CD4-positive, alpha-beta T cell treated with Interleukin-21 for 1 hour (primary cell): ENCODE measurements around the gene TMEM181.
"Not testable (repeated sequence)": the region's sequence is repeated elsewhere in the genome, so short reads cannot be mapped to it uniquely, and the experiment has no call there.

Source experiments
- DNase-seq: peaks from one replicate; pipeline ENCODE4 v3.0.0-alpha.2; 2020

The TMEM181 gene

GRCh38 chr6:158603261-158604047 lies 43.6 kb downstream of the TMEM181 start:
- no peak for DNase-seq

DNA sequence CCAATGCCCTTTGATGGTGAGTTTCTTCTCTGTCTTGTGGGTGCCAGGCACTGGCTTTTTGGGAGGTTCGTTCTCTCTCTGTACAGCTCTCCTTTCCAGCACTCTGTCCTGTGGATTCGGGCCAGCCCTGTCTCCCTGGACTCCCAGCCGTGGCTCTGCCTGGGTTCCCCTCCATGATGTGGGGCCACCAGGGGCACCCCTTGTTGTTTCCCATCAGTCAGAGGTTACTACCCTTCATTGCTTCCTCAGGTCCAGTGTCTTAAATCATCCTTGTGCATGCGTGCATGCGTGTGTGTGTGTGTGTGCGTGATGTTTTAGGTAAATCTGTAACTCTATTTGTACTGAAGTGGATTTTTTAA lies 44.1 kb downstream of the TMEM181 start:
- DNase-seq, result no peak

- peak; percentile 62 for DNase-seq
Observed at GRCh38 chr6:158605266-158605878, 45.5 kb downstream of the TMEM181 start.

- DNase-seq, result not testable (repeated sequence)
Observed at GRCh38 chr6:158606011-158606410, 46.1 kb downstream of the TMEM181 start.

GRCh38 chr6:158606935-158607334 lies 47.0 kb downstream of the TMEM181 start:
- DNase-seq, result no peak

DNA sequence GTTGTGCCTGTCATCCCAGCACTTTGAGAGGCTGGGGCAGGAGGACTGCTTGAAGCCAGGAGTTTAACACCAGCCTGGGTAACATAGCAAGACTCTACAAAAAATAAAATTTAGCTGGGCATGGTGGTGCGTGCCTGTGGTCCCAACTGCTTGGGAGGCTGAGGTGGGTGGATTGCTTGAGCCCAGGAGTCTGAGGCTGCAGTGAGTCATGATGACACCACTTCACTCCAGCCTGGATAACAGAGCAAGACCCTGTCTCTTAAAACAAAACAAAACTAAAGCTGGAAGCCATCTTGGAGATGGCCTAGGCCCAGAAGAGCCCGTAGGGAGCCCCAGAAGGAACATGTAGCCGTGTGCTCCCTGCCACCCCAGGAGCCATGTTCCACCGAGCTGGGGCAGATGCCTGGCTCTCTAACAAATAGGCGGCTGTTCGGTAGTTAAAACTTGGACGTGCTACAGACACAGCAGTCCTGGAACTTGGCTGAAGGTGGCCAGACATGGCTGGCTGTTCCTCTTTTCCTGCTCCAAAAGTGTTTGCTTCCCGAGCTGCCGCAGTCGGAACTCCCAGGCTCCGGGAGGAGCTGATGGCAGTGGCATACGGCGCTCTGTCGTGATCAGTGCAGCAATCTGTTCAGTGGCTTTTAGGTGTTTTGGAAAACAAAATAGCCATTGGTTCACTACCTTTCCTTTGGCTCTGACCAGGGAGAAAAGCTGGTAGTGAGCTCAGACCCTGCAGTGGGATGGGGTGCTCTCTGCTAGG lies 47.7 kb downstream of the TMEM181 start:
- no peak for DNase-seq

DNA sequence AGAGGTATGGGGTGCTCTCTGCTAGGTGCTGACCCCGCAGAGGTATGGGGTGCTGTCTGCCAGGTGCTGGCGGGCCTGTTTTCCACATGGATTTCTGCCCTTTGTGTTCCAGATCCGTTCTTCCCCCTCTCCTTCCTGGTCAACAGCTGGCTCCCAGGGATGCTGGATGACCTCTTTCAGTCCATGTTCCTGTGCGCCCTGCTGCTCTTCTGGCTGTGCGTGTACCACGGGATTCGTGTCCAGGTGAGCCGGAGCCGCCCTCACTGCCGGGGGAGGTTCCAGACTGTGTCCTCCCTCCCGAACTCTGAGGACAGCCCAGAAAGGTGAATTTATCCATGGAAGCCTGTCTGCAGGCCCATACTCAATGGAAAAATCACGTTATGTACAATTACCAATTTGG lies 48.3 kb downstream of the TMEM181 start:
- DNase-seq, result no peak

GRCh38 chr6:158609455-158610155 lies 49.7 kb downstream of the TMEM181 start:
- DNase-seq, result no peak

DNA sequence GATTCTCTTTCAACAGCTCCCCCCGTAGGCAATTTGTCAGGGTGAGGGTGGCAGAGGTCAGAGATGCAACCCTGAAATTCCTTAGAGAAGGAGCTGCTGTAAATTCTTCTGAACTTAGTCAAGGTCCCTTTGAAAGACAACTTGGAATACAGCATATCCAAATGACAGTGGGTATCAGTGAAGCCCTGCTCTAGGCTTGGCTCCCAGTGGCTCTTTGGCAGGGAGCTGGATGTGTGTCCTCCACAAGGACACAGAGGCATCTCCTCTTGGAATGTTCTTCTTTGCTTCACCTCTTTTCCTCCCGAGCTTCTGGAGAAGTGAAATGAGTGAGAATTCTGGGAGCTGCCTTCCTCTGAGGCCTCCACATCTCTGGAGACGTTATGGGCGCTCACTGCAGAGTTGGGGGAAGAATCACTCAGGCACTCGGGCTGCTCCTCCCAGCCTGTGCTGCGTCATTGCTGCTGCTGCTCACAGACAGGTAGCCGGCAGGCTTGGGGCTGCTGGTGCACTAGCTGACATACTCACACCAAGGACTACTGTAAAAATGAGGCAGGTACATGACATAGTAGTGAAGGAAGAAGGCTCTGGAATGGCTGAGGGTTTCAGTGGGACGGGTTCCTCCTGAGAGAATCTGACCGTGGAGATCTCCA lies 50.6 kb downstream of the TMEM181 start:
- DNase-seq, result no peak

GRCh38 chr6:158611039-158611438 lies 51.1 kb downstream of the TMEM181 start:
- no peak for DNase-seq

- no peak for DNase-seq
Observed at GRCh38 chr6:158611541-158612370, 51.9 kb downstream of the TMEM181 start.

DNA sequence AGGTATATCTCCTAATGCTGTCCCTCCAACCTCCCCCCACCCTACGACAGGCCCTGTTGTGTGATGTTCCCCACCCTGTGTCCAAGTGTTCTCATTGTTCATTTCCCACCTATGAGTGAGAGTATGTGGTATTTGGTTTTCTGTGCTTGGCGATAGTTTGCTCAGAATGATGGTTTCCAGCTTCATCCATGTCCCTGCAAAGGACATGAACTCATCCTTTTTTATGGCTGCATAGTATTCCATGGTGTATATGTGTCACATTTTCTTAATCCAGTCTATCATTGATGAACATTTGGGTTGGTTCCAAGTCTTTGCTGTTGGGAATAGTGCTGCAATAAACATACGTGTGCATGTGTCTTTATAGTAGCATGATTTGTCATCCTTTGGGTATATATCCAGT lies 54.7 kb downstream of the TMEM181 start:
- DNase-seq, result not testable (repeated sequence)

- not testable (repeated sequence) for DNase-seq
Observed at GRCh38 chr6:158618289-158618688, 58.4 kb downstream of the TMEM181 start.

DNA sequence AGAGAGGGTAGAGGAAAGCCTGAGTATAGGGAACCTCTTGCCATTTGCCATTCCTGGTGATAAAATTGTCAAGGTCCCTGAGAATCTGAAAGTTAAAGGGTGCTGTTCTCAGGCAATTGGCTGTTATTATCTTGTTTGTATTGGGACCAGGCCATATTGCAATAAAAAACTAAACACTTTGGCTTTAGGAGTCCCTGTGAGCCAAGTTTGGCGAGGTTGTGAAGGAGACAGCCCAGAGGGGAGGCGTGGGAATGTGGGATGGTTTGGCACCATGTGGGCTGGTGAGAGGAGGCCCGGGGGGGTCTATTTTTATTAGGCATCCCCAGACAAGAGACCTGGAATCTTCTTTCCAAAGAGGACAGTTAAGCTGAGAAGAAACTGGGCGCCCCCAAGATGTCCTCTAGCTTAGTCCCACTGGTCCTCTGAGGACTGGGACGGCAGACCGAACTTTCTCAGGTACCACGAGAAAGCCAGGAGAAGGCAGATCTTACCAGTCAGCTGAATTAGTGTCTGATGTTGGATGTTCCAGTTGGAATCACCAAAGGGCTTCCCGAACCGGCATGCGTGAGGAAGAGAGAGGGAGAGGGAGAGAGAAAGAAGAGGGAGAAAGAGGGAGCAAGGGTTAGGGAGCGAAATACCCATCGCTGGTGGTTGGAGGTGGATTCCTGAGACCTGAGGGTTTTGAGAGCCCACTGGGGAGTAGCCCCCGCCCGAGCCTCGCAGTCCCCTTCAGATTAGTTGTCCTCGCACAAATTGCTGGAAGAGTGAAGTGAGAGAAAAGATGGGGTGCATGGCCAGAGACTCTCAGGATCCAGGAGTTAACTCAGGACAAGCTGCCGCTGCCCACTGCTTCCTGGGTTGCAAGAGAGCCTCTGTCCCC lies 60.3 kb downstream of the TMEM181 start:
- no peak for DNase-seq

DNA sequence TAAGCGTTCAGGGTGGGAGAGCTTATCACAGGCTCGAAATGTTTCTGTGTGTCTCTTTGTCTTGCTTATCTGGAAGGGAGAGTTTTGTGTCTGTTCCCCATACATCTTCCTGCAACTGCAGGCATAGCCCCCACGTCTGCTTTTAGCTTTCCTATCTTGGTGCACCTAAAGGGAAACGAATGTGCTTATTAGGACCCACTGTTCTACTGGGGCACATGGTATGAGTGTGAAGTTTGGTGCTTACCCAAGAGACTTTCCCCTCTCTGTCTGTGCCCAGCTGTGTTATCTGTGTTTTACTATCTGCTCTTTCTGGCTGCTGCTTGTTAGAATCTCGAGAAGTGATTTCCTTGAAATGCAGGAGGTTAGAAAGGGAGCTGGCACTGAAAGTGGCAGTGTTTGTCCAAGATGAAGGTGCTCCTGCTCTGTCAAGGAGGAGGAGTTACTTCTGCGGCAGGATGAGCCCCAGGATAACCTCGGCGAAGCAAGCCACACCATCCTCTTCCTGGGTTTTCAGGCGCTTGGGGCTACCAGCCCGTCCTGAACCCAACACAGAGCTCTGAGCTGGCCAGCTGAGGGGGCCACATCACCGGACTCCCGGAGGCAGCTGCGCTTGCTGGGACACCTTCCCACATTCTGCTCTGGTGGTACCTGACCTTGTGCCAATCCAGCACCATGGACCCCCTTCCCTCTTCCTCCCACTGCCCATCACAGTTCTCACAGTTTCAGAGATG lies 61.2 kb downstream of the TMEM181 start:
- no peak for DNase-seq

DNA sequence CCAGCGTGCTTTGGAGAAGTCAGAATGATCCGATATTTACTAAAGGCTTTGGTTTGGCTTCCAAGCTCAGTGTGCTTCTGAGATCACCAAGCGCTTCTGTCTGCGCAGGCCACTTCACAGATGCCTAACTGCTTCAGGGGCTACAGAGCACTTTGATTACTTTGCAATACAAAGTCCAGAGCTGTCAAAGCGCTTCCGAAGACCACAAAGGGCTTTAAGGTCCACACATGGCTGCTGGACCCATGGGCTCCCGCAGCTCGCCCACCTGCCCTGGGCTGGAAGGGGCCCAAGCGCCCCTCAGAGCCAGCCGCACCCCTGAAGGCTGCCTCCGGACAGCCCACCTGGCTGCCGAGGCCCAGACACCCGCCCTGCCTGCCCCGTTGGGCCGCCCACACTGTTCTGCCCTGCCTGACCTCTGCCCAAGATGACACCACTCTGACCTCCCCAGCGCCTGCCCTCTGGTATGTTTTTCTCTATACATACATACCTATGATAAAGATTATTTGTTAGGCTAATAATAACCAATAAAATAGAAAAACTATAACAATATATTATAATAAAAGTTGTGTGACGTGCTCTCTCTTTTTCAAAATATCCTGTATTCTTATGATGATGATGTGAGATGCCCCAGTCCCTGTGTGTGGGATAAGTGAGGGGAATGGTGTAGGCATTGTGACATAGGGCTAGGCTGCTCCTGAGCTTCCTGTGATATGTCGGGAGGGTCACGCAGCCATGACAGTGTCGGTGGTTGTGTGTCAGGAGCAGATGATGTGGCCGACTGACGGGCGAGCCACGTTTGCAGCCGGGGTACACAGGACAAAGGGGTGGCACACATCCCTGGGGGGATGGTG lies 62.0 kb downstream of the TMEM181 start:
- no peak for DNase-seq

- DNase-seq, result no peak
Observed at GRCh38 chr6:158622545-158623190, 62.8 kb downstream of the TMEM181 start.
